BLaER1 treated with 17β-estradiol and CSF1 and Interleukin-3, amounts not matched to agents 10 nM and 100 nM (cell line): ENCODE measurements around the gene SPRY4.
A peak's percentile ranks its signal among the peaks of the same experiment; 100 is the strongest.

Experiments used
- H3K27ac ChIP-seq, 11 experiments: shearing (Covaris generic); formaldehyde crosslinking; 2 replicates each; pipeline ENCODE4 v1.8.1; 2022
- H3K27me3 ChIP-seq, 11 experiments: shearing (Covaris generic); formaldehyde crosslinking; 2 replicates each; pipeline ENCODE4 v1.8.1; 2022
- H3K36me3 ChIP-seq, 11 experiments: shearing (Covaris generic); formaldehyde crosslinking; 2 replicates each; pipeline ENCODE4 v1.8.1; 2022
- H3K4me1 ChIP-seq, 10 experiments: shearing (Covaris generic); formaldehyde crosslinking; 2 replicates each; pipeline ENCODE4 v1.8.1; 2022
- H3K4me2 ChIP-seq, 11 experiments: shearing (Covaris generic); formaldehyde crosslinking; 2 replicates each; pipeline ENCODE4 v1.8.1; 2022
- H3K4me3 ChIP-seq, 10 experiments: shearing (Covaris generic); formaldehyde crosslinking; 2 replicates each; pipeline ENCODE4 v1.8.1; 2022
- H3K9ac ChIP-seq, 11 experiments: shearing (Covaris generic); formaldehyde crosslinking; 2 replicates each; pipeline ENCODE4 v1.8.1; 2022
- H3K9me3 ChIP-seq, 11 experiments: shearing (Covaris generic); formaldehyde crosslinking; replicated peaks in 1 of 11; 2 replicates each; pipeline ENCODE4 v1.8.1; 2022
- H4K20me1 ChIP-seq, 11 experiments: shearing (Covaris generic); formaldehyde crosslinking; 2 replicates each; pipeline ENCODE4 v1.8.1; 2022
- Cebpa-rat ChIP-seq, 11 experiments: shearing (Covaris generic); IDR thresholded peaks; 2 replicates each; pipeline ENCODE4 v1.8.1; 2022

The SPRY4 gene

DNA sequence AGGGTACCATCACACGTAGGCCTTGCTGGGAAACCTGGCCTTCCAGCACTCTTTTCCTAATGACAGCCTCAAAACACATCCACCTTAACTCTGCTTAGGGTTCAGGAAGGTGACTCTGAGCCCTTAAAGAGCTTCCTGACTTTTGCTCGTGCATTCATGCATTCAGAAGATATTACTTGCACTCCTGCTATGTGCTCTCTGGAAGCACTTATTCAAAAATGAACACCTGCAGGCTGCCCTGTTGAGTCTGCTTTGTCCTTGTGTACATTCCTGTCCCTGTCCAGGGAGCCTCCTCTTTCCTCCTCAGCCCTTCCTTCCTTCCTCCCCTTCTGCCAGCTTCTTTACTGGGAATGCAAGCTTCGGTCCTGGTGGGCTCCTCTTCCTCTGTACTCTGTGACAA lies 61.5 kb downstream of the SPRY4 start:
- Histone ChIP-seq H3K27ac (no peak overlapping the region), H3K9me3 (peaks cover 0 to 13% (median 4%) of the 10 kb centered on the region in 11 experiments; a peak in 7 of 22 replicates), H3K4me3 (no peak overlapping the region), H3K4me2 (peak overlapping the region in 8 of 11 experiments; percentile 27 to 71 (median 51); a peak in 14 of 22 replicates), H3K27me3 (no peaks in the 10 kb centered on the region), H4K20me1 (no peaks in the 10 kb centered on the region), H3K4me1 (peaks cover 0 to 20% (median 8%) of the 10 kb centered on the region in 10 experiments; a peak in 16 of 20 replicates), H3K9ac (peak overlapping the region in 1 of 11 experiments; percentile 34; a peak in 1 of 22 replicates), H3K36me3 (no peaks in the 10 kb centered on the region)
- TF ChIP-seq Cebpa-rat (IDR thresholded peaks at IDR 0.05): no peak

GRCh38 chr5:142262683-142263082 lies 62.1 kb downstream of the SPRY4 start:
- H3K36me3 ChIP-seq: no peaks in the 10 kb centered on the region
- H3K27me3 ChIP-seq: no peaks in the 10 kb centered on the region
- peak overlapping the region in 1 of 11 experiments; percentile 63; a peak in 2 of 22 replicates for H3K4me2 ChIP-seq
- peaks cover 0 to 13% (median 4%) of the 10 kb centered on the region in 11 experiments; a peak in 7 of 22 replicates for H3K9me3 ChIP-seq
- TF ChIP-seq Cebpa-rat (IDR thresholded peaks at IDR 0.05): no peak
- no peak overlapping the region for H3K4me3 ChIP-seq
- H3K4me1 ChIP-seq: peaks cover 0 to 20% (median 8%) of the 10 kb centered on the region in 10 experiments; a peak in 16 of 20 replicates
- H3K9ac ChIP-seq: no peak overlapping the region
- H4K20me1 ChIP-seq: no peaks in the 10 kb centered on the region
- H3K27ac ChIP-seq: no peak overlapping the region
